ENCODE results near the gene NRXN2. TPM values are rescaled to one million over a fixed set of nuclear protein-coding genes. Genes with fewer than 3 reads are reported as not detected.
A peak's percentile ranks its signal among the peaks of the same experiment; 100 is the strongest.

The NRXN2 gene
- total RNA-seq, 1 experiment from 2014 or later: not detected

DNA sequence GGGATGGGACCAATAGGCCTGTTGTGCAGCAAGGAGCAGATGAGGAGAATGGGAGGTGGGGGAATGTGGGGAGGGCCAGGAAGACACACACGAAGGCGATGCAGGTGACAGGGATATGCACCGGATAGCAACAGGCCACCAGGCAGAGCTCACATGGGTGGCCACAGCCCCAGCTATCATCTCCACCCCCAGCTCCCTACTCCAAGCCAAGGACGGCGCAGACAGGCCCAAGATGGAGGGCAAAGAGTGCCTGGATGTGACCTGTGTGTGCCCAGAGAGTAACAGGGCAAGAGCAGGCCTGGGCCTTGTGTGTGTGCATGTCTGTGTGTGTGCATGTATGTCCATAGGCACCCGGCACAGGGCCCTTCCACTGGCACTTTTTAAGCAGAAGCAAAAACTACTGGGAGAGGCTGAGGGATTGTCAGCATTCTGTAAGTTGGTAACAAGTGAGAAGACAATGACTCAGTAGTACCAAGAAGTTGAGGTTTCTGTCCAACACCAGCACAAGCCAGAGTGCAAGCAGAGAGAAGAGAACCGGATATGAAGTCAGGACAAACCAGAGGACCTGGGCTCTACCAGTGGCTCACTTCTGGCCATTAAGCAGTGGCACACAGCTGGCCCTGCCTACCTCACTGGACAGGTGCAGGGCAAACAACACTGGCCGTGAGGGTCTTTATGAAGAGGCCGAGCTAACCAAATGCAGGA, 36.4 kb downstream of the NRXN2 start:
- Mint-ChIP-seq H3K27ac (ENCODE audit: low read depth, unreplicated experiment) (no peak overlapping the region), H3K36me3 (ENCODE audit: insufficient read depth, unreplicated experiment) (peaks cover 6% of the 10 kb centered on the region), H3K9me3 (ENCODE audit: unreplicated experiment) (no peaks in the 10 kb centered on the region), H3K4me3 (ENCODE audit: unreplicated experiment) (no peak overlapping the region), H3K27me3 (ENCODE audit: insufficient read depth, unreplicated experiment) (peaks cover 33% of the 10 kb centered on the region), H3K4me1 (ENCODE audit: insufficient read depth, unreplicated experiment) (peaks cover 13% of the 10 kb centered on the region)
- intact Hi-C loops (cut with micrococcal nuclease): no loop called here
- TF ChIP-seq, protein P1, sequence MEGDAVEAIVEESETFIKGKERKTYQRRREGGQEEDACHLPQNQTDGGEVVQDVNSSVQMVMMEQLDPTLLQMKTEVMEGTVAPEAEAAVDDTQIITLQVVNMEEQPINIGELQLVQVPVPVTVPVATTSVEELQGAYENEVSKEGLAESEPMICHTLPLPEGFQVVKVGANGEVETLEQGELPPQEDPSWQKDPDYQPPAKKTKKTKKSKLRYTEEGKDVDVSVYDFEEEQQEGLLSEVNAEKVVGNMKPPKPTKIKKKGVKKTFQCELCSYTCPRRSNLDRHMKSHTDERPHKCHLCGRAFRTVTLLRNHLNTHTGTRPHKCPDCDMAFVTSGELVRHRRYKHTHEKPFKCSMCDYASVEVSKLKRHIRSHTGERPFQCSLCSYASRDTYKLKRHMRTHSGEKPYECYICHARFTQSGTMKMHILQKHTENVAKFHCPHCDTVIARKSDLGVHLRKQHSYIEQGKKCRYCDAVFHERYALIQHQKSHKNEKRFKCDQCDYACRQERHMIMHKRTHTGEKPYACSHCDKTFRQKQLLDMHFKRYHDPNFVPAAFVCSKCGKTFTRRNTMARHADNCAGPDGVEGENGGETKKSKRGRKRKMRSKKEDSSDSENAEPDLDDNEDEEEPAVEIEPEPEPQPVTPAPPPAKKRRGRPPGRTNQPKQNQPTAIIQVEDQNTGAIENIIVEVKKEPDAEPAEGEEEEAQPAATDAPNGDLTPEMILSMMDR (IDR thresholded peaks at IDR 0.05; ENCODE audit: unreplicated experiment): no peak
- BruUV-seq (replicated peaks): no TSS peak
- CTCF ChIA-PET: interaction anchor here (0.6 to 3.6 kb wide), 4 partner anchors 12 to 50 kb away, joined by 3 to 44 read pairs (median 6); no protein-coding TSS in a partner anchor
- POLR2A ChIA-PET: no interaction called here
- no peak for DNase-seq (ENCODE audit: unreplicated experiment)

DNA sequence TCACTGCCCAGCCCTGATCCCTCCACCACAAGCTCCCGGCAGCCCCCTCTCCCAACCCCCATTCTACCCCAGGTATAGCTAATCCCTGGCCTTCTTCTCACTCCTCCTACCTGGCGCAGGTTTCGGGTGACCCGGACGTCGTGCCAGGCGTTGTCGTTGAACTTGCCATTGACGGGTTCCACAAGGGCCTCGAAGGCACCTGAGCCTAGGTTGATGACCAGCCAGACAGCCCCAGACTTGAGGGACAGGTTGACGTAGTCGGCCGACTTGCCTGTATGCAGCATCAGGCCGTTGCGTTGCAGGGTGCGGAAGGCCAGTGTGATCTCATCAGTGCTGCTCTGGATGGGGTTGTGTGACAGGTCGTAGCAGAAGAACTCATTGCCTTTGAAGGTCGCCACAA, 37.5 kb downstream of the NRXN2 start:
- DNase-seq (ENCODE audit: unreplicated experiment): no peak
- ChIA-PET CTCF (interaction anchor here (1.0 to 1.9 kb wide), 2 partner anchors 11 to 26 kb away, joined by 3 to 8 read pairs; no protein-coding TSS in a partner anchor), POLR2A (no interaction called here)
- TF ChIP-seq, protein P1 (IDR thresholded peaks at IDR 0.05; ENCODE audit: unreplicated experiment): no peak
- peaks cover 33% of the 10 kb centered on the region for H3K27me3 Mint-ChIP-seq (ENCODE audit: insufficient read depth, unreplicated experiment)
- intact Hi-C loops (cut with micrococcal nuclease): no loop called here
- H3K27ac Mint-ChIP-seq (ENCODE audit: low read depth, unreplicated experiment): no peak overlapping the region
- H3K36me3 Mint-ChIP-seq (ENCODE audit: insufficient read depth, unreplicated experiment): peaks cover 6% of the 10 kb centered on the region
- no peak overlapping the region for H3K4me3 Mint-ChIP-seq (ENCODE audit: unreplicated experiment)
- no TSS peak for BruUV-seq (replicated peaks)
- H3K4me1 Mint-ChIP-seq (ENCODE audit: insufficient read depth, unreplicated experiment): peaks cover 13% of the 10 kb centered on the region
- no peaks in the 10 kb centered on the region for H3K9me3 Mint-ChIP-seq (ENCODE audit: unreplicated experiment)

DNA sequence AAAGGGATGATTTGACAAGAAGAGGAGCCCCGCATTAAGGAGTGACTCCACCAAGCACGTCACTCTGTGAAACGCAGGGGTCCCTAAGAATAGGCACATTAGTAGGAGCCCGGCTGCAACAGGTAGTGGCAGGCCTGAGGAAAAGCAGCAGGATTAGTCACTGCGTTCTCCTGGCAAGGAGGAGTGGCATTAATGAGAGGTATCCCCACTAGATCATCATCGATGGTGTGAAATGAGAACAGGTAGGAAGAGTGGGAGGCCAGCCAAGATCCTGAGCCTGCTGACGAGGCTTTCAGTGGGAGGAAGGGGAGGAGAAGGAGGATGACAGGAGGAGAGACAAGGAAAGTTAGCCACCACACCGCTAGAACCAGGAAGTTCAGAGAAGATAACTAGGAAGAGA, 38.6 kb downstream of the NRXN2 start:
- peaks cover 13% of the 10 kb centered on the region for H3K4me1 Mint-ChIP-seq (ENCODE audit: insufficient read depth, unreplicated experiment)
- no peak overlapping the region for H3K27ac Mint-ChIP-seq (ENCODE audit: low read depth, unreplicated experiment)
- CTCF ChIA-PET: interaction anchor here (1.2 kb wide), 1 partner anchor 235 kb away, joined by 3 read pairs; no protein-coding TSS in a partner anchor
- POLR2A ChIA-PET: no interaction called here
- H3K4me3 Mint-ChIP-seq (ENCODE audit: unreplicated experiment): no peak overlapping the region
- peak; percentile 74 for DNase-seq (ENCODE audit: unreplicated experiment)
- no peaks in the 10 kb centered on the region for H3K9me3 Mint-ChIP-seq (ENCODE audit: unreplicated experiment)
- TF ChIP-seq, protein P1 (IDR thresholded peaks at IDR 0.05; ENCODE audit: unreplicated experiment): no peak
- BruUV-seq (replicated peaks): no TSS peak
- peaks cover 42% of the 10 kb centered on the region for H3K27me3 Mint-ChIP-seq (ENCODE audit: insufficient read depth, unreplicated experiment)
- H3K36me3 Mint-ChIP-seq (ENCODE audit: insufficient read depth, unreplicated experiment): peaks cover 6% of the 10 kb centered on the region
- intact Hi-C loops (cut with micrococcal nuclease): no loop called here

DNA sequence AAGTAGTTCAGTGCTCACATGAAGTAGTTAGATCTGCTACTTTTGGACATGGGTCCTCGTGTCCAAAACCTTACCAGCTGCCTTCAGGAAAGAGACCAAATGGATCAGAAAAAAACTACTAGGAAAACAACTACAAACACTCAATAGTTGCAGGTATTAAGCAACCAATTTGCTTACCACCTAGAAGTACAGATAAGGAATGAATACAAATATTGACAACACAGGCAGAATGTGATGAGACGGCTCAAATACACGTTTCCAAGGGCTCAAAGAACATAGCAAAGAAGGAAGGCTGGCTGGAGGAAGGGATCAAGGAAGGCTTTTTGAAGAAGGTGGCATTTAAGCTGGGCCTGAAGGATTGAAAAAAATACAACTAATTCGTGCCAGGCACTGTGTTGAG, 41.8 kb downstream of the NRXN2 start:
- H3K9me3 Mint-ChIP-seq (ENCODE audit: unreplicated experiment): no peaks in the 10 kb centered on the region
- TF ChIP-seq, protein P1 (IDR thresholded peaks at IDR 0.05; ENCODE audit: unreplicated experiment): no peak
- ChIA-PET CTCF (interaction anchor here (0.6 to 1.2 kb wide), 2 partner anchors 41 to 326 kb away, joined by 4 read pairs; no protein-coding TSS in a partner anchor), POLR2A (no interaction called here)
- intact Hi-C loops (cut with micrococcal nuclease): no loop called here
- no peak overlapping the region for H3K27ac Mint-ChIP-seq (ENCODE audit: low read depth, unreplicated experiment)
- no peak for DNase-seq (ENCODE audit: unreplicated experiment)
- BruUV-seq (replicated peaks): no TSS peak
- peaks cover 6% of the 10 kb centered on the region for H3K36me3 Mint-ChIP-seq (ENCODE audit: insufficient read depth, unreplicated experiment)
- no peak overlapping the region for H3K4me3 Mint-ChIP-seq (ENCODE audit: unreplicated experiment)
- peaks cover 13% of the 10 kb centered on the region for H3K4me1 Mint-ChIP-seq (ENCODE audit: insufficient read depth, unreplicated experiment)
- peaks cover 74% of the 10 kb centered on the region for H3K27me3 Mint-ChIP-seq (ENCODE audit: insufficient read depth, unreplicated experiment)

All from MCF 10A (cell line).